B cell (primary cell): ENCODE results near the gene SCAI. TPM values are rescaled to one million over a fixed set of nuclear protein-coding genes. Genes with fewer than 3 reads are reported as not detected.

Experiments
- ATAC-seq: fragments of 200-7000 bp; cut with Tn5 transposase; one replicate; pipeline ENCODE4 v1.10.0; 2021; ENCODE audit warnings: low read depth, mild to moderate bottlenecking, moderate number of reproducible peaks, moderate library complexity
- CTCF ChIA-PET: fragments of 350-600 bp; sonication (Branson Sonifier 250); formaldehyde crosslinking; loops from one replicate; lab custom pipeline; 2021; ENCODE audit warnings: antibody characterized with exemption, inconsistent platforms; lab: Charles Lee
- POLR2A ChIA-PET: fragments of 350-600 bp; sonication (Branson Sonifier 250); formaldehyde crosslinking; loops from one replicate; lab custom pipeline; 2021; ENCODE audit warnings: antibody characterized with exemption; lab: Charles Lee
- DNase-seq: peaks from one replicate; pipeline ENCODE4 v3.0.0; 2013
- H2AFZ ChIP-seq: 2 replicates; pipeline ENCODE4 v1.6.1; 2012; ENCODE audit warnings: mild to moderate bottlenecking, low read depth, low read length; ENCODE audit not compliant: insufficient read depth, poor library complexity, severe bottlenecking
- H3K27ac ChIP-seq, 2 donors: 1 replicate in 1 of 2; 2 replicates in 1 of 2; pipeline ENCODE4 v1.5.1; 2012 to 2013; ENCODE audit warnings: low read length in 2 of 2, mild to moderate bottlenecking in 2 of 2, moderate library complexity in 1 of 2
- H3K27me3 ChIP-seq, 4 experiments: fragments of 200-600 bp in 1 of 4; sonication (generic) in 1 of 4; replicated peaks in 1 of 4; 1 replicate in 2 of 4; 2 replicates in 2 of 4; pipeline versions ENCODE4 v1.6.1 to v1.7.0; 2013 to 2016; ENCODE audit warnings: low read length in 3 of 4, mild to moderate bottlenecking in 2 of 4, mixed read lengths in 1 of 4, moderate library complexity in 1 of 4; ENCODE audit not compliant: insufficient read depth in 4 of 4, control insufficient read depth in 3 of 4; ENCODE audit errors: control extremely low read depth in 1 of 4
- H3K36me3 ChIP-seq, 2 experiments: replicated peaks in 1 of 2; 1 replicate in 1 of 2; 2 replicates in 1 of 2; pipeline versions ENCODE4 v1.6.1 to v1.7.1; 2013; ENCODE audit warnings: low read length in 1 of 2; ENCODE audit not compliant: insufficient read depth in 2 of 2, control insufficient read depth in 1 of 2; ENCODE audit errors: control extremely low read depth in 1 of 2, extremely low read depth in 1 of 2
- H3K4me1 ChIP-seq, 2 donors: fragments of 200-600 bp in 1 of 2; sonication (generic) in 1 of 2; 1 replicate in 1 of 2; 2 replicates in 1 of 2; pipeline versions ENCODE4 v1.5.1 to v1.6.1; 2013 to 2017; ENCODE audit warnings: low read length in 2 of 2; ENCODE audit not compliant: control insufficient read depth in 2 of 2, insufficient read depth in 2 of 2
- H3K4me2 ChIP-seq: replicated peaks from 2 replicates; pipeline ENCODE3; 2012; ENCODE audit warnings: mild to moderate bottlenecking, low read depth, low read length; ENCODE audit not compliant: poor library complexity, severe bottlenecking
- H3K4me3 ChIP-seq, 5 experiments: fragments of 200-600 bp in 1 of 5; sonication (generic) in 1 of 5; 1 replicate in 3 of 5; 2 replicates in 2 of 5; pipeline versions ENCODE4 v1.5.1 to v1.7.0; 2011 to 2016; ENCODE audit warnings: low read length in 4 of 5, mild to moderate bottlenecking in 4 of 5, low read depth in 2 of 5, control low read depth in 1 of 5, moderate library complexity in 1 of 5; ENCODE audit not compliant: insufficient read depth in 1 of 5; ENCODE audit errors: control extremely low read depth in 1 of 5, extremely low read depth in 1 of 5
- H3K79me2 ChIP-seq: fragments of 200-600 bp; sonication (generic); one replicate; pipeline ENCODE4 v1.6.0; 2016; ENCODE audit warnings: low read length; ENCODE audit not compliant: control insufficient read depth, insufficient read depth
- H3K9ac ChIP-seq: fragments of 200-600 bp; sonication (generic); 2 replicates; pipeline ENCODE4 v1.6.1; 2017; ENCODE audit warnings: mild to moderate bottlenecking, low read length, moderate library complexity
- H3K9me3 ChIP-seq, 3 donors: one replicate each; pipeline versions ENCODE4 v1.6.1 to v1.7.1; 2013; ENCODE audit warnings: low read length in 2 of 3; ENCODE audit not compliant: control insufficient read depth in 2 of 3, insufficient read depth in 1 of 3; ENCODE audit errors: control extremely low read depth in 1 of 3
- H4K20me1 ChIP-seq: 2 replicates; pipeline ENCODE4 v1.6.0; 2012; ENCODE audit warnings: mild to moderate bottlenecking, low read length; ENCODE audit not compliant: insufficient read depth, control insufficient read depth, poor library complexity, severe bottlenecking
- H3K27ac Mint-ChIP-seq: one replicate; pipeline ENCODE4 v1.8.0; 2021; ENCODE audit warnings: mixed read lengths
- H3K27me3 Mint-ChIP-seq: one replicate; pipeline ENCODE4 v1.8.0; 2021; ENCODE audit warnings: mixed read lengths
- H3K4me1 Mint-ChIP-seq: one replicate; pipeline ENCODE4 v1.8.0; 2021; ENCODE audit warnings: mixed read lengths
- H3K4me3 Mint-ChIP-seq: one replicate; pipeline ENCODE4 v1.8.0; 2021; ENCODE audit warnings: mixed read lengths
- H3K9me3 Mint-ChIP-seq: one replicate; pipeline ENCODE4 v1.8.0; 2022; ENCODE audit warnings: mixed read lengths; ENCODE audit not compliant: insufficient read depth
- EZH2 ChIP-seq: IDR thresholded peaks from 2 replicates; pipeline ENCODE4 v1.6.1; 2012; ENCODE audit warnings: borderline replicate concordance, low read depth, mild to moderate bottlenecking, moderate library complexity, low read length; ENCODE audit not compliant: insufficient read depth, poor library complexity, severe bottlenecking
- WGBS: methylation state at CpG from one replicate; pipeline ENCODE4 v1.1.5; 2013; ENCODE audit warnings: missing lambda C conversion rate; ENCODE audit not compliant: insufficient coverage; 5-methylcytosine and 5-hydroxymethylcytosine counted together
- intact Hi-C: fragments of 100-400 bp; cut with micrococcal nuclease; formaldehyde crosslinking; loops from one replicate; pipeline ENCODE4 v1.10.0; 2022
- polyA plus RNA-seq: library from polyadenylated mRNA; depleted of rRNA; stranded (reverse); fragments of >200 nt; gene quantifications from 2 replicates; pipeline ENCODE4 v1.2.3, GENCODE V29; 2012
- total RNA-seq, 2 donors: library from RNA; stranded (reverse); fragments of 120-200 nt in 1 of 2; gene quantifications; 1 replicate in 1 of 2; 2 replicates in 1 of 2; pipeline versions ENCODE4 v1.2.3 to v1.2.4, GENCODE V29; 2013 to 2022
- TF ChIP-seq, protein P1 (sequence below): fragments of 200-600 bp; IDR thresholded peaks from one replicate; pipeline ENCODE4 v1.8.0; 2022; ENCODE audit warnings: antibody characterized with exemption, mild to moderate bottlenecking

SCAI gene
- total and polyA plus RNA-seq, 2 donors (not counting 1 experiment from before 2014, with no cell fraction given): 3.8 to 19.8 TPM

DNA sequence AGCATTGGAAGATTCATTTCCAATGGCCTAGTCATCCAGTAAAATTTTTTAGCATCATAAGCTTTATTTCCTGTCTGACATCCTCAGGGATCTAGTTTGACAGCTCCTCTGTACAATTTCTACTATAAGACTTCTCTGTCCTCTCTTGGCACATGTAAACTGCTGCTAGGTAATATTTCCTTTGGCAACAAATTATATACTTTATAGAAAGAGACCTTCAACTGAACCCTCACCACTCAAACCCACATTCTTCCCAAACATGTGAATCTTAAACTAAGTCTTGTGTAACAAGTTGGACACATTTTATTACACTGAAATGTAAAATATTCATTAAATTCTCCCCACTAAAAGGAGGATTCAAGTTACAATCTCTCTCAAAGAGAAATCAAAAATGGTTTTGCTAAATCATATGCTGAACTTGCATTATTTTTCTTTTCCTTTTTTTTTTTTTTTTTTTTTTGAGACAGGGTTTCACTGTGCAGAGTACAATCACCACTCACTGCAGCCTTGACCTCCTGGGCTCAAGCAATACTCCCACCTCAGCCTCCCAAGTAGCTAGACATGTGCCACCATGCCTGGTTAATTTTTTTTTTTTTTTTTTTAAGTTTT, 36.9 kb downstream of the SCAI start:
- ATAC-seq (no peak), DNase-seq (no peak)
- Mint-ChIP-seq H3K27me3 (no peaks in the 10 kb centered on the region), H3K4me3 (no peak overlapping the region), H3K4me1 (no peaks in the 10 kb centered on the region), H3K27ac (no peak overlapping the region), H3K9me3 (no peaks in the 10 kb centered on the region)
- ChIA-PET POLR2A (no interaction called here), CTCF (no interaction called here)
- no peaks in the 10 kb centered on the region for H3K36me3 ChIP-seq
- H3K27me3 ChIP-seq: no peaks in the 10 kb centered on the region
- peaks cover 7% of the 10 kb centered on the region for H4K20me1 ChIP-seq
- H3K27ac ChIP-seq: no peak overlapping the region
- intact Hi-C loops: no loop called here
- no peak overlapping the region for H2AFZ ChIP-seq
- peaks cover 28% of the 10 kb centered on the region for H3K79me2 ChIP-seq
- TF ChIP-seq, protein P1, sequence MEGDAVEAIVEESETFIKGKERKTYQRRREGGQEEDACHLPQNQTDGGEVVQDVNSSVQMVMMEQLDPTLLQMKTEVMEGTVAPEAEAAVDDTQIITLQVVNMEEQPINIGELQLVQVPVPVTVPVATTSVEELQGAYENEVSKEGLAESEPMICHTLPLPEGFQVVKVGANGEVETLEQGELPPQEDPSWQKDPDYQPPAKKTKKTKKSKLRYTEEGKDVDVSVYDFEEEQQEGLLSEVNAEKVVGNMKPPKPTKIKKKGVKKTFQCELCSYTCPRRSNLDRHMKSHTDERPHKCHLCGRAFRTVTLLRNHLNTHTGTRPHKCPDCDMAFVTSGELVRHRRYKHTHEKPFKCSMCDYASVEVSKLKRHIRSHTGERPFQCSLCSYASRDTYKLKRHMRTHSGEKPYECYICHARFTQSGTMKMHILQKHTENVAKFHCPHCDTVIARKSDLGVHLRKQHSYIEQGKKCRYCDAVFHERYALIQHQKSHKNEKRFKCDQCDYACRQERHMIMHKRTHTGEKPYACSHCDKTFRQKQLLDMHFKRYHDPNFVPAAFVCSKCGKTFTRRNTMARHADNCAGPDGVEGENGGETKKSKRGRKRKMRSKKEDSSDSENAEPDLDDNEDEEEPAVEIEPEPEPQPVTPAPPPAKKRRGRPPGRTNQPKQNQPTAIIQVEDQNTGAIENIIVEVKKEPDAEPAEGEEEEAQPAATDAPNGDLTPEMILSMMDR: no peak
- no peak for TF ChIP-seq EZH2
- H3K9me3 ChIP-seq: peaks cover 0 to 2% (median 0%) of the 10 kb centered on the region in 3 donors
- no peak overlapping the region for H3K9ac ChIP-seq
- no peak overlapping the region for H3K4me3 ChIP-seq
- no peak overlapping the region for H3K4me2 ChIP-seq
- no peaks in the 10 kb centered on the region for H3K4me1 ChIP-seq

DNA sequence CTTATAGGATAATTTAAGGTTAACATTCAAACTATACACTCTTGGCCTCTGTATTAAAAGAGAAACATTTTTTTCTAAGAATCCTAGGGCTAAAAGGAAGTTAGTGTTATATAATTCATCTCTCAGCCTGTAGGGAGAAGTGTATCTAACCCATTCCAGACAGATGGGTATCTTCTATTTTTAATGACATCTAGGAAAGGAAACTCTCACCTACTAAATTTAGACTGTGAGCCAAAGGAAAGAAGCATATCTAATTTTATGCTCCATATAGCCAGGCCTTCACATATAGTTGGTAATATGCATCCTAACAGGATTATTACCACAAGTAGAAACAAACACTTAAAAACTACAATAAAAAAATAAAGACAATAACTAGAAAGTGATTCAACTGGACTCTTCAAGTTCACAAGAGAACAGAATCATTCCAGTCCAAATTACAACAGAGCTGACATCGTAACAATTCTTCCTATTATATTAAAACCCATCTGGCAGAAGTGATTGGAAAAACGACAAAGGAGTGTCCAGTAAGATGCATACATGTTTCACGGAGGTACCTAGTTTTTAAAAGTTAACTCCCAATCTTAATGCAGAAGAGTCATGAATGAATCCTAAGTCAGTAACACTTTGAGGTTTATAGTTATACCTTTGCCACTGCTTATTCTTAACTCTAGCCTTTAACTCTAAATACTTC, 39.4 kb downstream of the SCAI start:
- Mint-ChIP-seq H3K27ac (no peak overlapping the region), H3K27me3 (no peaks in the 10 kb centered on the region), H3K4me3 (no peak overlapping the region), H3K4me1 (no peaks in the 10 kb centered on the region), H3K9me3 (no peaks in the 10 kb centered on the region)
- H3K4me3 ChIP-seq: no peak overlapping the region
- no peaks in the 10 kb centered on the region for H3K36me3 ChIP-seq
- no peak overlapping the region for H2AFZ ChIP-seq
- no peak for ATAC-seq
- no CpG with 5 or more reads among the region's 3 CpGs for whole genome bisulfite sequencing
- peaks cover 20% of the 10 kb centered on the region for H3K79me2 ChIP-seq
- H3K4me2 ChIP-seq: no peak overlapping the region
- intact Hi-C loops: no loop called here
- H3K4me1 ChIP-seq: no peaks in the 10 kb centered on the region
- no peak overlapping the region for H3K9ac ChIP-seq
- CTCF ChIA-PET: no interaction called here
- POLR2A ChIA-PET: no interaction called here
- H3K27me3 ChIP-seq: no peaks in the 10 kb centered on the region
- TF ChIP-seq, protein P1: no peak
- TF ChIP-seq EZH2: no peak
- H3K27ac ChIP-seq: no peak overlapping the region
- H4K20me1 ChIP-seq: peaks cover 7% of the 10 kb centered on the region
- no peaks in the 10 kb centered on the region for H3K9me3 ChIP-seq
- no peak for DNase-seq
